ENCODE results near the gene MARK2.
"Not testable (repeated sequence)": the region's sequence is repeated elsewhere in the genome, so short reads cannot be mapped to it uniquely, and the experiment has no call there.

Gene MARK2

GRCh38 chr11:63804259-63804658 is 34.7 kb upstream of the MARK2 start:
- no peak for TF ChIP-seq CTCF (IDR thresholded peaks at IDR 0.05; ENCODE audit: insufficient read depth, low read depth, low read length, missing control alignments)
- H3K4me3 ChIP-seq (ENCODE audit: low read depth, low read length), result no peak overlapping the region
- DNase-seq (ENCODE audit: low read depth), result no peak

- H3K4me3 ChIP-seq (ENCODE audit: low read depth, low read length), result no peak overlapping the region
- no peak for TF ChIP-seq CTCF (IDR thresholded peaks at IDR 0.05; ENCODE audit: insufficient read depth, low read depth, low read length, missing control alignments)
- no peak for DNase-seq (ENCODE audit: low read depth)
Observed at GRCh38 chr11:63805844-63806415, 33.0 kb upstream of the MARK2 start.

- H3K4me3 ChIP-seq (ENCODE audit: low read depth, low read length); DNase-seq (ENCODE audit: low read depth): not testable (repeated sequence)
Observed at GRCh38 chr11:63810383-63810782, 28.5 kb upstream of the MARK2 start.

GRCh38 chr11:63811522-63811921 is 27.4 kb upstream of the MARK2 start:
- no peak for DNase-seq (ENCODE audit: low read depth)
- TF ChIP-seq CTCF (IDR thresholded peaks at IDR 0.05; ENCODE audit: insufficient read depth, low read depth, low read length, missing control alignments), result no peak
- H3K4me3 ChIP-seq (ENCODE audit: low read depth, low read length), result no peak overlapping the region

- peak within 1 kb of the TSS; percentile 95 for H3K4me3 ChIP-seq (ENCODE audit: low read depth, low read length)
Observed at GRCh38 chr11:63813035-63813562, 25.8 kb upstream of the MARK2 start, which contains the start of gene SPINDOC. Gene SPINDOC, plus strand, starts transcription at chr11:63813456. Its CDS starts 231 bp downstream, at chr11:63813687.

GRCh38 chr11:63813563-63814382 is 25.1 kb upstream of the MARK2 start:
- H3K4me3 ChIP-seq (ENCODE audit: low read depth, low read length), result peak overlapping the region; percentile 95
- peak; percentile 68 for DNase-seq (ENCODE audit: low read depth)
- TF ChIP-seq CTCF (IDR thresholded peaks at IDR 0.05; ENCODE audit: insufficient read depth, low read depth, low read length, missing control alignments), result no peak

More at GRCh38 chr11:63813035-63813562, 25.8 kb upstream of the MARK2 start, which contains the start of gene SPINDOC:
- TF ChIP-seq CTCF (IDR thresholded peaks at IDR 0.05; ENCODE audit: insufficient read depth, low read depth, low read length, missing control alignments), result no peak
- peak; percentile 79 for DNase-seq (ENCODE audit: low read depth)

- peak; percentile 48 for DNase-seq (ENCODE audit: low read depth)
- peak overlapping the region; percentile 95 for H3K4me3 ChIP-seq (ENCODE audit: low read depth, low read length)
- TF ChIP-seq CTCF (IDR thresholded peaks at IDR 0.05; ENCODE audit: insufficient read depth, low read depth, low read length, missing control alignments), result no peak
Observed at GRCh38 chr11:63814383-63814736, 24.6 kb upstream of the MARK2 start.

Measured in GM12865 (cell line).